NCI-H510A (cell line): ENCODE data around the gene KAT6B.
A peak's percentile ranks its signal among the peaks of the same experiment; 100 is the strongest.
"Not testable (repeated sequence)": the region's sequence is repeated elsewhere in the genome, so short reads cannot be mapped to it uniquely, and the experiment has no call there.

Experiments used
- DNase-seq: peaks from one replicate; lab custom pipeline; 2025; lab: John Stamatoyannopoulos, UW

KAT6B gene

GRCh38 chr10:74859546-74859945 lies 33.1 kb downstream of the KAT6B start:
- DNase-seq, result no peak

GRCh38 chr10:74862625-74863024 lies 36.2 kb downstream of the KAT6B start:
- DNase-seq, result no peak

GRCh38 chr10:74863551-74863950 lies 37.2 kb downstream of the KAT6B start:
- DNase-seq, result no peak

GRCh38 chr10:74867351-74867750 lies 41.0 kb downstream of the KAT6B start:
- no peak for DNase-seq

GRCh38 chr10:74868392-74868977 lies 42.1 kb downstream of the KAT6B start:
- no peak for DNase-seq

GRCh38 chr10:74869635-74870034 lies 43.2 kb downstream of the KAT6B start:
- no peak for DNase-seq

GRCh38 chr10:74870191-74870590 lies 43.8 kb downstream of the KAT6B start:
- no peak for DNase-seq

GRCh38 chr10:74871595-74872382 lies 45.4 kb downstream of the KAT6B start:
- no peak for DNase-seq

- DNase-seq, result no peak
Measured at GRCh38 chr10:74873803-74874454, 47.5 kb downstream of the KAT6B start.

- DNase-seq, result no peak
Measured at GRCh38 chr10:74874649-74875048, 48.2 kb downstream of the KAT6B start.

GRCh38 chr10:74875068-74875467 lies 48.7 kb downstream of the KAT6B start:
- no peak for DNase-seq

- DNase-seq, result peak; percentile 27
Measured at GRCh38 chr10:74875966-74876365, 49.6 kb downstream of the KAT6B start.

- not testable (repeated sequence) for DNase-seq
Measured at GRCh38 chr10:74877054-74877453, 50.7 kb downstream of the KAT6B start.

- no peak for DNase-seq
Measured at GRCh38 chr10:74877898-74878297, 51.5 kb downstream of the KAT6B start.

GRCh38 chr10:74880041-74880440 lies 53.6 kb downstream of the KAT6B start:
- no peak for DNase-seq

GRCh38 chr10:74881253-74881884 lies 55.0 kb downstream of the KAT6B start:
- no peak for DNase-seq

GRCh38 chr10:74882427-74882826 lies 56.0 kb downstream of the KAT6B start:
- no peak for DNase-seq

- no peak for DNase-seq
Measured at GRCh38 chr10:74882831-74883230, 56.4 kb downstream of the KAT6B start.

- DNase-seq, result no peak
Measured at GRCh38 chr10:74883428-74883827, 57.0 kb downstream of the KAT6B start.

- DNase-seq, result no peak
Measured at GRCh38 chr10:74887614-74888284, 61.3 kb downstream of the KAT6B start.

GRCh38 chr10:74888962-74889661 lies 62.7 kb downstream of the KAT6B start:
- no peak for DNase-seq

- DNase-seq, result no peak
Measured at GRCh38 chr10:74889662-74889998, 63.2 kb downstream of the KAT6B start.
